Measurements from ENCODE around the gene RFNG.

RFNG gene, protein sequence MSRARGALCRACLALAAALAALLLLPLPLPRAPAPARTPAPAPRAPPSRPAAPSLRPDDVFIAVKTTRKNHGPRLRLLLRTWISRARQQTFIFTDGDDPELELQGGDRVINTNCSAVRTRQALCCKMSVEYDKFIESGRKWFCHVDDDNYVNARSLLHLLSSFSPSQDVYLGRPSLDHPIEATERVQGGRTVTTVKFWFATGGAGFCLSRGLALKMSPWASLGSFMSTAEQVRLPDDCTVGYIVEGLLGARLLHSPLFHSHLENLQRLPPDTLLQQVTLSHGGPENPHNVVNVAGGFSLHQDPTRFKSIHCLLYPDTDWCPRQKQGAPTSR

DNA sequence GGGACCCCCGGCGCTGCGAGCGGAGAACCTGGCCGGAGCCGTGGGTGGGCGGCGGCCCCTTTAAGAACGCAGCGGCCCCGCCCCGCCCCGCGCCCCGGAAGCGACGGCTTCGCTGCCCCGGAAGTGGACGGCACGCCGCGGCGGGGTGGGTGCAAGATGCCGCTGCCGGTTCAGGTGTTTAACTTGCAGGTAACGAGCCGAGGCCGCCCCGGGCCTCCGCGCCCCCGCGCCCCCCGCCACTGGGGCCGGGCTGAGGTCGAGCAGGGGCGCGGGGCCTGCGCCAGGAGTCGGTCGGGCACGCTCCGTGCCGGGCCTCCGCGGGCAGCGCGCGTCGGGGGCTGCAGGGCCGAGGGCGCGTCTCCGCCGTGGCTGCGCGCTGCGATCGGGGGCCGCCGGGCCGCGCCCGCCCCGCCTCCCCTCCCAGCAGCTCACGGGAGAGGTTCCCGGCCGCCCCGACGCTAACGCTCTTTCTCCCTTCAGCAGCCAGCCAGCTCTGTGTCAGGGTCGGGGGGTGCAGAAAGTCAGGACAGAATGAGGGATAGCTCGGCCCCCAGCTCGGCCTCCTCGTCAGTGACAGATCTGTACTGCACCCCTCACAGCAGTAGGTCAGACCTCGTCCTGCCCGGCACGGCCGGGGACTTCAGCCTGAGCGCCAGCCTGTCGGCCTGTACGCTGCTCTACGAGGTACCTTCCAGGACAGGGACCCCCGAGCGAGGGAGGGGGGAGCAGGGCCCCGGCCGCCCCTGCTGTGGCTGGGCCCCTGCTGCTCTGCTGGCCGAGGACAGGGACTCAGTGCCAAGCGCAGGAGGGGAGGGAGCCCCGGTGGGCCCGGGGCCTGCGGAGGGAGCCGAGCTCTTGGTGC, at the start of gene RFNG, which contains the start of gene GPS1:
Gene RFNG, minus strand, starts transcription at position 36 of the 862 bp plus-strand sequence. CDS start 45 bp downstream, outside the sequence.
Gene GPS1, plus strand, starts transcription at position 123 of the 862 bp plus-strand sequence. Its CDS starts 34 bp downstream, at position 157.
- peak; percentile 77 for DNase-seq

DNA sequence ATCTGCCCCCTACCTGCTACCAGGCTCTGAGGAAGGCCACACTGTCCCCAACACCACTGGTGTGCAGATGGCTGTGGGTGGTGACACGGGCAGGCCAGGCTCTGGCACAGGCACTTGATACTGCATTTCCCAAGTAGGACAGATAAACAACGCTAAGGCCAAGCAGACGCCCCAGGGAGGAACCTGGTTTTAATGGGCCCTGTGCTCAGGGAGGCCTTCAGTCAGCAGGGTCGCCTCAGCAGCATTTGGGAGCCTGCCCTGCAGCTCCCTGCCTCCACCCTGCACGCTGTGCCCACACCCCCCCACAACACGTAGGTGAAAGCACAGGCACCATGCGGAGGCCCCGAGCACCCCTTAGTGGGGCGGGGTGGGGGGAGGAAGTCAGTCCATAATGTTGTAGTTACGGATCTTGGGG, 49.7 kb upstream of the RFNG start:
- no peak for DNase-seq

- DNase-seq, result no peak
Observed at GRCh38 chr17:82100502-82101298, 49.1 kb upstream of the RFNG start.

- no peak for DNase-seq
Observed at GRCh38 chr17:82098939-82099763, 47.5 kb upstream of the RFNG start.

GRCh38 chr17:82098169-82098938, 46.7 kb upstream of the RFNG start, which contains the start of gene FASN:
FASN (minus strand) TSS chr17:82098236; CDS start chr17:82096445, 1,791 bp downstream.
- peak; percentile 95 for DNase-seq

DNA sequence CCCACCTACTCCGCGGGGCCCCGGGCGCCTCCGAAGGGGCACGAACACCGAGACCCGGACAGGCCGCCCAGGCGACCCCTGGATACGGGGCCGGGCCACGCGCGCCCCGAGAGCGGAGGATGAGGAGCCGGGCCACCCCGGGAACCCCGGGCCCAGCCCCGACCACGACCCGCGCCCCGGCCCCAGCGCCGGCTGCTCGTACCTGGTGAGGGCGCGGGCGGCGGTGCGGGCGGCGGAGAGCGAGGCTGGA, 46.2 kb upstream of the RFNG start:
- DNase-seq, result no peak

GRCh38 chr17:82097184-82097918, 45.7 kb upstream of the RFNG start:
- peak; percentile 19 for DNase-seq

DNA sequence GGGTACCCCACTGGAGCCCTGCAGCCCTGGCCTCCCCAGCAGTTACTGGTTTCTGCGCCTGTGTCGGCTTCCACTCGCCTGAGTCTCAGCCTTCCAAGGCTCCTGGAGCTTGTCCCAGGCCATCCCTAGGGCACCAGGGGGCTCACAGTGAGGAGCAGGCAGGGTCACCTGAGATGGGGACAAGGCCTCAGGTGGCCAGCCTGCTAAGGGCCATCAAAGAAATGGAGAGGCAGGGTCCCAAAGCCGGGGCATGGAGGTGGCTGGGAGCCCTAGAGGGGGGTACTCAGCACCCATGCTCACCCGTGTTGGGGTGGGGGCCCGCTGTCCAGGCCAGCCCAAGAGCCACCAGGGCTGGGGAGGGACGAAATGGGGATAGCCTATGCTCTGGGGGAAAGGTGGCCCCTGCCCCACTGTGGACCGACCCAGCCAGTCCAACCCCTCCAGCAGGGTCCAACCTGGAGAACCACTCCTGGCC, 45.1 kb upstream of the RFNG start:
- DNase-seq, result no peak

DNA sequence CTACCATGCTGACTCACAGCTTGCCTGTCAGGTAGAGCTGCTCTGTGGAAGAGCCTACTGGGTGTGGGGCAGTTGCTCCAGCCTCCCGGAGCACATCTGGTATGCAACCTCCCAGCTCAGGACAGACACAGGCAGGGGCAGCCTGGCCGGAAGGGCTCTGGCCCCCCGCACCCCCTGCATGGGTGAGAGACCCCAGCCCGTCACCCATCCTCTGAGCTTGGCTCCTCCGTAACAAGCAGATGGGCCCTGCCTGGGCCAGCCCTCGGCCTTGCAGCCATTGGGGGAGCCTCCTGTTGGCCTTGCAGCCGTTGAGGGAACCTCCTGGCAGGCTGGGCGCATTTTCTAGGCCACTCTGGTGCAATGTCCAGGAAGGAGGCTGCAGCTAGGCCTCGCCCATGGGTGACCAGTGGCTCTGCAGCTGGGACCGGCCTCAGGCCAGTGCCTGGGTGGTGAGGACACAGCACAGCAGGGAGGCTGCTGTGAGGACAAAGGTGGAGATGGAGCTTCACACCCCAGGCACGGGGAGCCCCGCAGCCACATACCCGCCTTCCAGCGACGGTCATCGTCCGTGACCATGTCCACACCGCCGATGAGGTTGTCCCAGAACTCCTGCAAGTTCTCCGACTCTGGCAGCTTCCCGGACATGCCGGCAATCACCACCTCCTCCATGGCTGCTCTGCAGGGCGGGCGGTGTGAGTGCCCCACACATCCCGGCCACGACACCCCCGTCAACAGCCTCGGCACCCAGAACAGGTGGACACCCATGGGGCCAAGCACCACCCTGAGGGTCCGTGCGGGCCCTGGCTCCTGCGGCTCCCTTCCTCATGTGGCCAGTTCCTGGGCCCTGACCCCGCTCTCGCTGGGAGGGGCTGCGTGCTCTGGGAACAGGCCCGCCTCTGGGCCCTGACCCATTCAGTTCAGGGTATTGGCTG, 44.4 kb upstream of the RFNG start:
- DNase-seq, result no peak

DNA sequence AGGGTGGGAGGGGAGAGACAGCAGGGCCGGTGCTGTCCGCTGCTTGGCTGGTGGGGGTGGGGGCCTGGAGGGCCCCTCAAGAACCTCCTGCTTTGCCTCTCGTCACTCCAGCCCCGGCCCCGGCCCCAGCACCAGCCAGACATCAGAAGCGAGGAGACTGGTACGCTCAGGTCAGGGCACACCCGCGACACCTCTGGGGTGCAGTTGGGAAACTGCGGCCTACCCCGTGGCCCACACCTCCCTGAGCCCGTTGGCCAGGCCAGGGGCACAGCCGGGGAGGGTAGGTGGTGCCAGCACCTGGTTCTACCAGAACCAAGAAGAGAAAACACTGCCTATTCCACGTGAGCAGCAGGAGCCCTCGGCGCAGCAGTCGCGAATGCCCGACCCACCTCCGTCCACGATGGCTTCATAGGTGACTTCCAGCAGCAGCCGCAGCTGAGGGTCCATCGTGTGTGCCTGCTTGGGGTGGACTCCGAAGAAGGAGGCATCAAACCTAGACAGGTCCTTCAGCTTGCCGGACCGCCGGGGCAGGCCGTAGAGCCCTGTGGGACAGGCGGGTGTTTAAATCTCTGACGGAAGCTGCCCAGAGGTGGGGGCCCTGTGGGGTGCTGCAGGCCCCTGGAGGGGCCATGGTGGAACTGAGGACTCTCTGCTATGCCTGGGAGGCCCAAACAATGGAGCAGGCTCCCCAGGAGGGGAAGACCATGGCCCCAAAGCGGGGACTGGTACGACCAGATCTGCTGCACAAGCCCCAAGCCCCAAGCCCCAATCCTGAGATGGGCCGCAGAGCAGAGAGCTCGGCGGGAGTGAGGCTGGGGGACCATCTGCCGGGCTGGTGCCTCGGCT, 43.5 kb upstream of the RFNG start:
- DNase-seq, result no peak

DNA sequence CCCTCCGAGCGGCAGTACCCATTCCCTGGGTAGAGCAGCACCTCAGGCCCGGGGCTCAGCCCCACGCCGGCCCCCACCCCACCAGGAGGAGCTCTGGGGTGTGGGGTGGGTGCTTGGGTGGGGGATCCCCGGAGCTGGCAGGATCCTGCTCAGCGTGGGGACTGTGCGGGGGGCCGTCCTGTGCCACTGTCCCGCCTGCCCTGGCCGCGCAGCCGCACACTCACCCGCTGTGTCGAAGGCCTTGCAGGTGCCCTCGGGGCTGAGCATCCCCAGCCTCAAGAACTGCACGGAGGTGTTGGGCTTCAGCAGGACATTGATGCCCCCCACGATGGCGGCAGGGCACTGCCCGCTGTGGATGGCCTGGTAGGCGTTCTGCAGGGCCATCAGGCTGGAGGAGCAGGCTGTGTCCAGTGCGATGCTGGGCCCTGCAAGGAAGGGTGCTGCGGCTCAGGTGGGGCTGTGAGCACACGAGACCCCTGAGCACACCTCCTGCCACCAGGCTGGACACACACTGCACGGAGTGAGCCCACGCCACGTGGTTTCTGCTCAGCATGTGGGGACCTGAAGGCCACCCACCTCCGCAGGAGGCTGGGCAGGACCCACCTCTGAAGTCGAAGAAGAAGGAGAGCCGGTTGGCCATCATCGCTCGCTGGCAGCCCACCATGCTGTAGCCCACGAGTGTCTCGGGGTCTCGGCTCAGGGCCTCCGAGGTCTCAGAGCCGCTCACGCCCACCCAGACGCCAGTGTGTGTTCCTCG, 41.6 kb upstream of the RFNG start:
- DNase-seq, result no peak

- DNase-seq, result no peak
Observed at GRCh38 chr17:82092628-82092994, 41.0 kb upstream of the RFNG start.

DNA sequence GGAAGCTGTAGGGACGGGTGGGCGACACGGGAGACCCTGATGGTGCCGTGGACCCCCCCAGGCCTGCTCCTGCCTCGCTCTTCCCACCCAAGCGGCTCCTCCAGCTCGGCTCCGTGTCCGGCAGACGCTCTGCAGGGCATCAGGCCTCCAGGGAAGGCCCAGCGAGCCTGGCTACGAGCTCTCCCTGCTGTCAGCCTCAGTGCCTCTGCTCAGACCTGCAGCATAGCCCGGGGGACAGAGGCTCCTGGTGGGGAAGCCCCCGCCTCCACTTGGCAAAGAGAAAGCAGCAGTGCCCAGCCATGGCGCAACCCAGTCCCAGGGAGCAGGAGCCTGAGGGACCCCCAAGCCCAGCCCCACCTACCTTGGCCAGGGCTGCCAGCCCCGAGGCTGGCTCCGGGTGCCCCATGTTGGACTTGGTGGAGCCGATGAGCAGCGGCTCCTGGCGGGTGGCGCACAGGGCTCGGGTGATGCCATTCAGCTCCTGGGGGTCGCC, 40.5 kb upstream of the RFNG start:
- no peak for DNase-seq

DNA sequence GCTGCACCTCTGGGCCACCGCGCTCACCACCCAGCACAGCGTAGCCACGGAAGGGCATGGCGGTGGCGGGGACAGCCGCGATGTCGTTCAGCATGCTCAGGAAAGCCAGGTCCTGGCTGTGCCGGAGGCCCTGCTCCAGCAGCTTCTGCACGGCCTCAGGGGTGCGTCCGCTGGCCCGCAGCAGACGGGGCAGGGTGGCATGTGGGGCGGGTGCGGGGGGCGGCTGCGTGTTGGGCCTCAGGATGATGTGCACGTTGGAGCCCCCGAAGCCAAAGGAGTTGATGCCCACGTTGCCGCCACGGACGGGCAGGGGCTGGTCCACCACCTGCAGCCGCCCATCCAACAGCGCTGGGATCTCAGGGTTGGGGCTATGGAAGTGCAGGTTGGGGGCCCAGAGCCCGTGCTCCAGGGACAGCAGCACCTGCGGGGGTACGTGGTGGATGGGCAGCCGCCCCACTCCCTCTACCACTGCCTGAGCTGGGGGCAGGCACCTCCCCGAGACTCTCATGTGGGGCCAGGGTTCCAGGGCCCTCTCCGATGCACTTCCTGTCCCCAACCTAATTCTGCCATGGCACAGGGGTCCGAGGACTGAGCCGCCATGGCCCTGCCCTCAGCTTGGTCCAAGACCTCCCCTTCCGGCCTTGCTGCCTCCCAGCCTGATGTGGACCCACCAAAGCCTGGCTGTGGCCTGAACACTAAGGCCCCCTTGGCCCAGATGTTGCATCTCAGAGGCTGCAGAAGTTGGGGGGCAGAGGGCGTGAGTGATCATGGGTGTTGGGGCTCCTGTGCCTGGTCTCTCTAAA, 39.9 kb upstream of the RFNG start:
- no peak for DNase-seq

GRCh38 chr17:82090549-82091263, 39.1 kb upstream of the RFNG start:
- no peak for DNase-seq

Data from CD4-positive, alpha-beta T cell treated with Interleukin-17A for 1 hour (primary cell).